Measurements from ENCODE around the gene KDM2B.

The KDM2B gene

DNA sequence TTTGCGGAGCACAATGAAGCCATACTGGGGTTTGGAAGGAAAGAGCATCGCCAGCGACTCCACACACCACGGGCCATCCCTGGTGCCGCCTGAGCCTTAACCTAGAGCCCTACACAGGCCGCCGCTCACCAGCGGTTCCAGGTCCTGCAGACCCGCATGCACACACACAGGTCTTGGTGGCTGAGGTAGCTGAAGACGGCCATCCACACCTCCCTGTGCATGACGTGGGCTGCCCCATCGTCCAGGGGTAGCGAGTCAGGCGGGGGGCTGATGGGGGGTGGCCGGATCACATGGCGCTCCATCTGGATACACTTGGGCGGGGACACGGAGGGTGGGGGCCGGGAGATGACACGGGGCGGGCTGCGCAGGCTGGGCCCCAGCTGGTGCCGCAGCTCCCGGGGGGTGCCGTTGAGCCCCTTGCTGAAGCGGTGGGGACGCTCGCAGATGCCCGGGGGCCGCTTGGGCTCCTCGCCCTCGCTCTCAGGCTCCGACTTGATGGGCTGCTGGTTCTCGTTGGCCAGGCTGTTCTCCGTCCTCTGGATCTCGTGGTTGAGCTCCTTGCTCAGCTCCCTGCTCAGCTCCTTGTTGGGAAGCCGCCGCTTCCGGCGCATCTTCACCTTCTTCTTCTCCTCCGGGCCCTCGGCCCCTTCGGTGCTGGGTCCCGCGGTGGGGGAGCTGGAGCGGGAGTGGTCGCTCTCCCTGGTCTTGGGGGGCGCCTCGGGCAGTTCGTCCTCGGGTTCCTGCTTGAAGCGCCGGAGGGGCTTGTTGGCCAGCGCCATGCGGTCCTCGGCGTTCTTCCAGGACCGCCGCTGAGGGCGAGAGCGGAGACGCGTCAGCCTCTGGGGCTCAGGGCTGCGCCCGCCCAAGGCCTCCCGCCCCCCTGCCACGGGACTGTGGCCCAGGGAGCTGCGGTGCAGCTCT, 138.5 kb downstream of the KDM2B start:
- in situ Hi-C loops (cut with HindIII; ENCODE audit: low sequenced_read_pairs): no loop called here

DNA sequence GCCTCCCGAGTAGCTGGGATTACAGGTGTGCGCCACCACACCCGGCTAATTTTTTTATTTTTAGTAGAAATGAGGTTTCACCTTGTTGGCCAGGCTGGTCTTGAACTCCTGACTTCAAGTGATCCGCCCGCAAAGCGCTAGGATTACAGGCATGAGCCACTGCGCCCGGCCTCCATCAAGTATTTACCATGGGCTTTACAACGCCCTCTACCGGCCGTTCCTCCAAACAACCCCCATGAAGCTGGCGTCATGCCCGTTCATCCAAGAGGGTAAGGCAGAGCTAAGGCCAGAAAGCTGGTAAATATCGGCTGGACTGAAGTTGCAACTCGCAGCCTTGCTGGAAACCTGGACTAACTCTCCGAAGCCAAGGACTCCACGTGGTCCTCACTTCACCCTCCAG, 139.3 kb downstream of the KDM2B start:
- in situ Hi-C loops (cut with HindIII; ENCODE audit: low sequenced_read_pairs): no loop called here

GRCh38 chr12:121440768-121441167, 140.1 kb downstream of the KDM2B start:
- in situ Hi-C loops (cut with HindIII; ENCODE audit: low sequenced_read_pairs): no loop called here

DNA sequence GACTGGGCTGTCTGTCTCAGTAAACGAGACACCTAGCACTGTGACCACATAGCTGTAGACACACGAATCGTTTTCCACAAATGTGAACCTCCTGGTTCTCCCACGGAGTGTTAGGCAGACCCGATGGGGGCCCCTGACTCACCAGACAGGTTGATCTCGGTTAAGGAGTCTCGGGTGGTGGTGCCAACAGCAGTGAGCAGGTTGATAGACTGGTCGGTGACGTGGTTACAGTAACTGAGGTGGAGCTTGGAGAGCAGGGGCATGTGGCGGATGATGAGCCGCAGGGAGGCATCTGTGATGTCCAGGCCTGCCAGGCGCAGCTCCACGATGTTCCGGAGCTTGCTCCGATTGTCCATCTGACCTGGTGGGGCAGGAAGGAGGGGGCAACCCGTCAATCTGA, 141.1 kb downstream of the KDM2B start:
- in situ Hi-C loops (cut with HindIII; ENCODE audit: low sequenced_read_pairs): loop anchor here (5.0 kb wide), 1 partner anchor 37 kb away; the partner anchor contains the start of gene RNF34

DNA sequence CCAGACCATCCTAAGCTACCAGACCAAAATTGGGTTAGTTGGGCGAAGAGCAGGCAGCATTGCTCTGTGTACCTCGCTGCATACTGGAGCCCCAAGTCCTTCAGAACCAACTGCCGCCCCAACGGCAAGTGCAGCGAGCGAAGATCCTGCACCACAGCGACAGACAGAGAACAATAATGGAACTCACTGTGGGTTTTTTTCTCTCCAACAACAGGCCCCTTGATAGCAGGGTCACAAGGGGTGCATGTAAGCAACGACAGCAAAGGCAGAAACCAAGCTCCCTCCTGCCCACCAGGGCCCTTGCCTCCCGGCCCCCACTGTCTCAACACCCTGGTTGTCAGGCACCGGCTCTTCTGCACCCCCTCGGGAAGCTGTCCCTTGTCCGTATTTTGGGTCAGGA, 141.9 kb downstream of the KDM2B start:
- in situ Hi-C loops (cut with HindIII; ENCODE audit: low sequenced_read_pairs): loop anchor here (5.0 kb wide), 1 partner anchor 37 kb away; the partner anchor contains the start of gene RNF34

DNA sequence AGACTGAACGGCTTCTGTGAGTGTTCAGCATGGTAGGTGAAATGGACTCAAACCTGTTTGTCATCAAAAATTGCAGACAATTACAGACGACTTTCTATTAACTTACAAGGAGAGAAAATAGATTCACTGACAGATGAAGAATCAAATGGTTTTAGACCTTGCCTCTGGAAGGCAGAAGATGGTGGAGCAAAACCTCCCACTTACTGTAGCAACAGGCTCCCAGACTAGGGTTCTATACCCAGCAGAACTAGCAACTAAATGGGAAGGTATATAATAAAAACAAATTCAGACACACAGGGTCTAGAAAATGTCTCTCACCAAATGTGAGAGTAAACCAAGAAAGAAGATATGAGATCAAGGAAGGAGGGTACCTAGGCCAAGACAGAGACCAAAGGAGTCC, 144.1 kb downstream of the KDM2B start:
- in situ Hi-C loops (cut with HindIII; ENCODE audit: low sequenced_read_pairs): loop anchor here (5.0 kb wide), 1 partner anchor 34 kb away; the partner anchor contains the start of gene RNF34

GRCh38 chr12:121432740-121433480, 147.9 kb downstream of the KDM2B start:
- in situ Hi-C loops (cut with HindIII; ENCODE audit: low sequenced_read_pairs): no loop called here

GRCh38 chr12:121430833-121431415, 149.9 kb downstream of the KDM2B start:
- in situ Hi-C loops (cut with HindIII; ENCODE audit: low sequenced_read_pairs): no loop called here

GRCh38 chr12:121428883-121429282, 151.9 kb downstream of the KDM2B start:
- in situ Hi-C loops (cut with HindIII; ENCODE audit: low sequenced_read_pairs): no loop called here

DNA sequence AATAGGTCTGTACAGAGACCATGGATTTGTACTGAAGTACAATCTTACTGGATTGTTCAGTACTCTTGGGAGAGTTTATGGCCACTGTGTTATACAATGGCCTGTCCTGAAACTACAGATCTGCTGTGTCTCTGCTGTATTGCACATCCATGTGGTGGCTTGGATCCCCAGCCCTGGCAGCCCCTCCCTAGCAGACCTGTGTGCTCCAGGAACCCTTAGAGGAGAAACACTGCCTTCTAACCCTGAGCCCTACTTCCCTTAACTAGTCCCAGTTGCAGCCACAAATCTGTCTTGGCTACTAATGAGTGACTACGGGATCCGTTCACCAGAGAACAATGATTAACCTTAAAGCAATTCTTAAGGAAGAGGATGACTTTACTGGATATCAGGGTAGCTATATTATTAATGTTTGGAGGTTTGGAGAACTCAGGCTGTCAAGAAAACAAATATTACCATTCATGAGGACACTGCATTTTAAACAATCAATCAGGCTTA, 153.2 kb downstream of the KDM2B start:
- in situ Hi-C loops (cut with HindIII; ENCODE audit: low sequenced_read_pairs): no loop called here

GRCh38 chr12:121424624-121424975, 156.2 kb downstream of the KDM2B start:
- in situ Hi-C loops (cut with HindIII; ENCODE audit: low sequenced_read_pairs): no loop called here

- in situ Hi-C loops (cut with HindIII; ENCODE audit: low sequenced_read_pairs): no loop called here
Measured at GRCh38 chr12:121423682-121424623, 156.9 kb downstream of the KDM2B start.

- in situ Hi-C loops (cut with HindIII; ENCODE audit: low sequenced_read_pairs): no loop called here
Measured at GRCh38 chr12:121423253-121423652, 157.6 kb downstream of the KDM2B start.

GRCh38 chr12:121420109-121420508, 160.7 kb downstream of the KDM2B start:
- in situ Hi-C loops (cut with HindIII; ENCODE audit: low sequenced_read_pairs): no loop called here

DNA sequence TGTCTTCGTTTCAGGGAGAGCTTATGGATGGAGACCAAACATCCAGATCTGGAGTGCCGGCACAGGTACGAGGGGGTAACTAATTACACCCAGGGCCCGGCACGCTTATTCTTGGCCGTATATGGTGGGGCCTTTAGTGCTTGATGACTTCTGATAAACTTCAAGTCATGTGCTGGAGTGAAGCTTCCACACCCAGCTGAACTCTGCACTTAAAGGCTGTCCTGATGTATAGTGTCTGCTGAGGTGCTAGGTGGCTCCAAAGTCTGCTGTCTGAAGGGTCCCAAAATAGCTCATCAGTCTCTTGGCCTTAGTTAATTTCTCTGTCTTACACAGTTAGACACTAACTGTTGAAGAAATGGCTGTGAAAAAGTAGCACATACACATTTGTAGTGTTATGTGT, 163.0 kb downstream of the KDM2B start:
- in situ Hi-C loops (cut with HindIII; ENCODE audit: low sequenced_read_pairs): no loop called here

DNA sequence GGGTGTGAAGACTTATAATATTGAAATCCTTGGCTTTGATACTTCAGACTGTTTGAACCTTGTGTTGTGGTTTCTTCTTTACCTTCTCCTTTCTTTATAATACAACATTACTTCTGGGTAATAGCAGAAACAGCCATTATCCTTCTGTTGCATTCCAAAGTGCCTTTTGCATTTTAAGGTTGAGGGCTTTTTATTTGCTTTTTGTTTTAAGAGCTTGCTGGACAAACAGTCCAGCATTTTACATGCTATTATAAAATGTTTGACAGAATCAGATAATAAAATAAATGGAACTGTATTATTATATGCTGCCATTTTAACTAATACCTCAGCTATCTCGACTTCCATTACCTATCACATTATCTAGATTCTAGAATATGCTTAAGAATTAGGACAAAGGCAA, 166.9 kb downstream of the KDM2B start:
- in situ Hi-C loops (cut with HindIII; ENCODE audit: low sequenced_read_pairs): no loop called here

GRCh38 chr12:121405211-121405610, 175.6 kb downstream of the KDM2B start:
- in situ Hi-C loops (cut with HindIII; ENCODE audit: low sequenced_read_pairs): no loop called here

DNA sequence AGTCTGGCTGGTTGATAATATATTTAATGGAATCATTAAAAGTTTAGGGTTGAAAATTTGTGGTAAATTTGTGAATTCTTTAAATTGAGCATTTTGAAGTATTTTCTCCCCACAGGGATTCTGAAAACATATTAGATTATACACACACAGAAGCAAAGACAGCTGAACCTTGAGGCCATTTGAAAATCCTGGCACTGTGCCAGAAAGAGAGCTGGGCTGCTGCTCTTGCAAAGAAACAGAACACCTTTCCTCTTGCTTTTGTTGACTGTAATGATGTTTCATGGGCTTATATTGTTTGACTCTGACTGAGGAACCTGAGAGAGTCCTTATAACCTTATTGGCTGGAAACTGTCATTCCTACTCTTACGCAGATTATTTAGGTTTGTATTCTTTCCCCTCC, 176.1 kb downstream of the KDM2B start:
- in situ Hi-C loops (cut with HindIII; ENCODE audit: low sequenced_read_pairs): loop anchor here (5.0 kb wide), 1 partner anchor 33 kb away; no protein-coding TSS in a partner anchor

DNA sequence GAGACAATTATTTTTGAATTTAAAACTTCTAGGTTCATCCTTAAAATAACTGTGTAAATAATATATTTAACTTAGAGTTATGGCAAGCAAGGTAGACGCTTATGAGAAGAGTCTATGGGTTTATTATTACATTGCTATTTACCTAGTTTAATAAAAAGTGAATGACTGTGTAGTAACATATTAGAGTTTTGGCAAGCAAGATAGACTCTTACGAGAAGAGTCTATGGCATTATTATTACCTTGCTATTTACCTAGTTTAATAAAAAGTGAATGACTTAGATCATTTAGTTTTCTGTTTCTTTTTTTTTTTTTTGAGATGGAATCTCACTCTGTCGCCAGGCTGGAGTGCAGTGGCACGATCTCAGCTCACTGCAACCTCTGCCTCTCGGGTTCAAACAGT, 177.1 kb downstream of the KDM2B start:
- in situ Hi-C loops (cut with HindIII; ENCODE audit: low sequenced_read_pairs): loop anchor here (5.0 kb wide), 1 partner anchor 34 kb away; no protein-coding TSS in a partner anchor
